ENCODE measurements around the gene ZNF784.

- TF ChIP-seq CTCF (IDR thresholded peaks at IDR 0.05; ENCODE audit: low read depth, low read length) (no peak), EZH2phosphoT487 (IDR thresholded peaks at IDR 0.05; ENCODE audit: low read depth) (no peak)
These were observed 34.3 kb downstream of the ZNF784 start for GRCh38 chr19:55590109-55590508.
